ENCODE data around the gene APH1B.
A peak's percentile ranks its signal among the peaks of the same experiment; 100 is the strongest.
"Not testable (repeated sequence)": the region's sequence is repeated elsewhere in the genome, so short reads cannot be mapped to it uniquely, and the experiment has no call there.

Gene APH1B

GRCh38 chr15:63277038-63277892 is at the start of gene APH1B:
Gene APH1B, plus strand, starts transcription at chr15:63277605. Its CDS starts 19 bp downstream, at chr15:63277624.
- peak; percentile 52 for DNase-seq

GRCh38 chr15:63227689-63228088 is 49.7 kb upstream of the APH1B start:
- no peak for DNase-seq

- DNase-seq: no peak
These were observed 46.2 kb upstream of the APH1B start for GRCh38 chr15:63231206-63231605.

GRCh38 chr15:63231706-63232105 is 45.7 kb upstream of the APH1B start:
- DNase-seq: no peak

GRCh38 chr15:63232405-63232804 is 45.0 kb upstream of the APH1B start:
- no peak for DNase-seq

GRCh38 chr15:63232943-63233342 is 44.5 kb upstream of the APH1B start:
- peak; percentile 53 for DNase-seq

- DNase-seq: peak; percentile 72
These were observed 43.6 kb upstream of the APH1B start for GRCh38 chr15:63233667-63234423.

GRCh38 chr15:63234451-63234870 is 42.9 kb upstream of the APH1B start:
- peak; percentile 88 for DNase-seq

- DNase-seq: peak; percentile 89
These were observed 41.1 kb upstream of the APH1B start for GRCh38 chr15:63236272-63236671.

GRCh38 chr15:63237086-63237485 is 40.3 kb upstream of the APH1B start:
- not testable (repeated sequence) for DNase-seq

- DNase-seq: no peak
These were observed 39.2 kb upstream of the APH1B start for GRCh38 chr15:63238171-63238570.

GRCh38 chr15:63238796-63239195 is 38.6 kb upstream of the APH1B start:
- peak; percentile 99 for DNase-seq

- DNase-seq: no peak
These were observed 37.3 kb upstream of the APH1B start for GRCh38 chr15:63240109-63240508.

GRCh38 chr15:63241316-63241715 is 36.1 kb upstream of the APH1B start:
- no peak for DNase-seq

- no peak for DNase-seq
These were observed 34.3 kb upstream of the APH1B start for GRCh38 chr15:63243101-63243500.

- DNase-seq: peak; percentile 94
These were observed 33.6 kb upstream of the APH1B start for GRCh38 chr15:63243776-63244175.

GRCh38 chr15:63244399-63244798 is 33.0 kb upstream of the APH1B start:
- peak; percentile 82 for DNase-seq

- peak; percentile 32 for DNase-seq
These were observed 32.3 kb upstream of the APH1B start for GRCh38 chr15:63244976-63245645.

- peak; percentile 88 for DNase-seq
These were observed 30.5 kb upstream of the APH1B start for GRCh38 chr15:63246691-63247469.

- DNase-seq: peak; percentile 99
These were observed 27.0 kb upstream of the APH1B start for GRCh38 chr15:63250312-63250965.

- DNase-seq: no peak
These were observed 25.7 kb upstream of the APH1B start for GRCh38 chr15:63251701-63252100.

- DNase-seq: no peak
These were observed 25.1 kb upstream of the APH1B start for GRCh38 chr15:63252292-63252691.

Data from NCI-H226 (cell line).